GM12878 (cell line): Measurements from ENCODE around the gene BNIP5.

Experiments
- EP300 ChIP-seq, 2 experiments: fragments of 150-350 bp in 1 of 2; IDR thresholded peaks; 2 replicates each; pipeline ENCODE4 v1.6.1; 2011 to 2012; ENCODE audit warnings: low read depth in 2 of 2, low read length in 2 of 2, borderline replicate concordance in 1 of 2, improper control_type of control experiment in 1 of 2, inconsistent platforms in 1 of 2; ENCODE audit not compliant: control insufficient read depth in 1 of 2
- POLR2AphosphoS5 ChIP-seq: IDR thresholded peaks from 2 replicates; pipeline ENCODE4 v1.6.1; 2011; ENCODE audit warnings: mild to moderate bottlenecking, low read length, inconsistent platforms

DNA sequence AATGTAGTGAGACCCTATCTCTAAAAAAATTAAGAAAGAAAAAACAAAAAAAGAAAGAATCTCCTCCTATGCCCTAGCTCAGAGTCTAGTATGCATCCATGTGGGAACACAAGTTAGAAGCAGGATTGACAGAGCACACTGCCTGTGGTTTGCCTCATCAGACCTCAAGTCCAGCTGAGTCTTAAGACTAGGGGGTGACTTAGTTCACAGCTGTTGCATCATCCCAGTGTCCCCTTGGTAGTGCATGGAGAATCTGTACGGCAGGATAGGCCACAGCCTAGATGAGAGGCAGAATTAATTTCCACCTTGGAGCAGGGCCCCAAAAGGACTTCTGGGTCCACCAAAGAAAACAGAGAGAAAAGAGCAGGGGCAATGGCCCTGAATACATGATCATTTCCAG is 53.1 kb downstream of the BNIP5 start:
- TF ChIP-seq EP300 (IDR thresholded peaks at IDR 0.05; ENCODE audit: borderline replicate concordance in 1 of 2, control insufficient read depth in 1 of 2, low read depth in 2 of 2, low read length in 2 of 2): no peak
- TF ChIP-seq POLR2AphosphoS5: no peak
